Epithelial cell of proximal tubule (primary cell): Measurements from ENCODE around the gene C10orf67. TPM values are rescaled to one million over a fixed set of nuclear protein-coding genes. Genes with fewer than 3 reads are reported as not detected.
"Not testable (repeated sequence)": the region's sequence is repeated elsewhere in the genome, so short reads cannot be mapped to it uniquely, and the experiment has no call there.

Source experiments
- DNase-seq: peaks from one replicate; pipeline ENCODE4 v3.0.0-alpha.2; 2011; ENCODE audit warnings: low read depth
- H3K4me3 ChIP-seq: 2 replicates; pipeline ENCODE4 v1.5.1; 2011; ENCODE audit warnings: low read depth, mild to moderate bottlenecking, low read length
- total RNA-seq: library from RNA; depleted of rRNA; stranded (reverse); fragments of >200 nt; gene quantifications from 2 replicates; pipeline ENCODE4 v1.2.3, GENCODE V29; 2015
- TF ChIP-seq, protein P1 (sequence below): conservative IDR thresholded peaks from 2 replicates; pipeline ENCODE4 v1.5.1; 2012; ENCODE audit warnings: low read depth, mild to moderate bottlenecking, low read length

C10orf67 gene
- total RNA-seq, 1 donor from 2014 or later, result 0.40 TPM

- no peak overlapping the region for H3K4me3 ChIP-seq
- TF ChIP-seq, protein P1, sequence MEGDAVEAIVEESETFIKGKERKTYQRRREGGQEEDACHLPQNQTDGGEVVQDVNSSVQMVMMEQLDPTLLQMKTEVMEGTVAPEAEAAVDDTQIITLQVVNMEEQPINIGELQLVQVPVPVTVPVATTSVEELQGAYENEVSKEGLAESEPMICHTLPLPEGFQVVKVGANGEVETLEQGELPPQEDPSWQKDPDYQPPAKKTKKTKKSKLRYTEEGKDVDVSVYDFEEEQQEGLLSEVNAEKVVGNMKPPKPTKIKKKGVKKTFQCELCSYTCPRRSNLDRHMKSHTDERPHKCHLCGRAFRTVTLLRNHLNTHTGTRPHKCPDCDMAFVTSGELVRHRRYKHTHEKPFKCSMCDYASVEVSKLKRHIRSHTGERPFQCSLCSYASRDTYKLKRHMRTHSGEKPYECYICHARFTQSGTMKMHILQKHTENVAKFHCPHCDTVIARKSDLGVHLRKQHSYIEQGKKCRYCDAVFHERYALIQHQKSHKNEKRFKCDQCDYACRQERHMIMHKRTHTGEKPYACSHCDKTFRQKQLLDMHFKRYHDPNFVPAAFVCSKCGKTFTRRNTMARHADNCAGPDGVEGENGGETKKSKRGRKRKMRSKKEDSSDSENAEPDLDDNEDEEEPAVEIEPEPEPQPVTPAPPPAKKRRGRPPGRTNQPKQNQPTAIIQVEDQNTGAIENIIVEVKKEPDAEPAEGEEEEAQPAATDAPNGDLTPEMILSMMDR, result no peak
- DNase-seq, result no peak
Observed at GRCh38 chr10:23362069-23362830, 17.7 kb upstream of the C10orf67 start.

DNA sequence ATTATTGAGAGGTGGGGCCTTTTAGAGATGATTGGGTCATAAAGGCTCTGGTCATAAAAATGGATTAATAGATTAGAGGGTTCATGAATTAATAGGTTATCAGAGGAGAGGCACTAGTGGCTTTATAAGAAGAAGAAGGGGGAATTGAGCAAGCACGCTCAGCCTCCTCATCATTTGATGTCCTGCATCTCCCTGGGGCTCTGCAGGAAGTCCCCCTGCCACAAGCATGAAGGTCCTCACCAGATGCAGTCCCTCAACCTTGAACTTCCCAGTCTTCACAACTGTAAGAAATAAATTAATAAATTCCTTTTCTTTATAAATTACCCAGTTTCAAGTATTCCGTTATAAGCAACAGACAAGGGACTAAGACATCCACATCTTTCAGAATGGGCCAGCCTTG lies 17.1 kb upstream of the C10orf67 start:
- H3K4me3 ChIP-seq, result no peak overlapping the region
- DNase-seq, result no peak
- TF ChIP-seq, protein P1, result no peak

DNA sequence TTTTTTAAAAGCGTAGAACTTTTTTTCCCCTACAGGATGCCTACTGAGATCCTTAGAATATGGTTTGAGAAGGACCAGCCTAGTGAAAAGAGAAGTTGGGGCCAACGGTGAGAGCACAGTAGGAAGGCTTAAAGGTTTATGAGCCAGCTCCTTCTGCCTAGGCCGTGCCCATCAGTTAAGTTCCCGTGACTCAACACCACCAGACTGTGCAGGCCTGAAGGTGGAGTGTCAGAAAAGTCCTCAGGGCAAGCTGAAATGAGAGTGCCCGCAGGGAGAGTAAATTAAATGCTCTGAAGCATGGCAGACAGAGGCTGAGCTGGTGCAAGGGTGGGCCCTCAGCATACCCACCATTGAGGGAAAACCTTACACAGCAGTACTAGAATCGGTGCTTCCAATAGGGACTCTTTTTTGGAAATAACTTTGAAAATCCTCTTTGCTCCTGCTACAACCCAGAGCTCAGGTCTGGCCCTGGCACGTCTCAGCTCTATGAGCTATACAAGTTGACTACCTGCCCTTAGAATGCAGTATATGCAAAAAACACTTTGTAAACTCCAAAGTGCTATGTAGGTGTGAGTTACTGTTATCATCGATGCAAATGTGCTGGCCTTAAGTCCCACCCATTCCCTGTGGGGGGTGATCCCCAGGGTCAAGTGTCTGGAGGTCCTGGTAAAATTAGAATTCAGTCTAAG lies 15.2 kb upstream of the C10orf67 start:
- DNase-seq, result no peak
- H3K4me3 ChIP-seq, result no peak overlapping the region
- TF ChIP-seq, protein P1, result no peak

DNA sequence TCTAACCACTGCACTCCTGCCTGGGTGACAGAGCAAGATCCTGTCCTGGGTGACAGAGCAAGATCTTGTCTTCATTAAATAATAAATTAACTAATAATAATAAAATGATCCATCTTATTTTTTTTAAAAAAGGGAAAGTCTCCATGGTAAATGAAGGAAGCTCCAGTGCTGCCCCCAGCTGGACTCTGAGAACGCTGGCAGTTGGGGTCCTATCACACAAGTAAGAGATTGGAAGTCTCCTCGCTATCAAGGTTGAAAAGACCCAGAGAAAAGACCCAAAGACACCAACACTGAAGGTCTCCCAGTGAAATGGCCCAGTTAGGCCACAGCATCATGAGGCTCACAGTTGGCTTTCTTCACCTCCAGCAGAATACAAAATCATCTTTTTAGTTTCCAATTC lies 13.8 kb upstream of the C10orf67 start:
- H3K4me3 ChIP-seq, result no peak overlapping the region
- no peak for DNase-seq
- TF ChIP-seq, protein P1, result peak; percentile 54

- TF ChIP-seq, protein P1, result no peak
- no peak for DNase-seq
- H3K4me3 ChIP-seq, result peak overlapping the region; percentile 2
Observed at GRCh38 chr10:23354630-23355279, 10.2 kb upstream of the C10orf67 start.

DNA sequence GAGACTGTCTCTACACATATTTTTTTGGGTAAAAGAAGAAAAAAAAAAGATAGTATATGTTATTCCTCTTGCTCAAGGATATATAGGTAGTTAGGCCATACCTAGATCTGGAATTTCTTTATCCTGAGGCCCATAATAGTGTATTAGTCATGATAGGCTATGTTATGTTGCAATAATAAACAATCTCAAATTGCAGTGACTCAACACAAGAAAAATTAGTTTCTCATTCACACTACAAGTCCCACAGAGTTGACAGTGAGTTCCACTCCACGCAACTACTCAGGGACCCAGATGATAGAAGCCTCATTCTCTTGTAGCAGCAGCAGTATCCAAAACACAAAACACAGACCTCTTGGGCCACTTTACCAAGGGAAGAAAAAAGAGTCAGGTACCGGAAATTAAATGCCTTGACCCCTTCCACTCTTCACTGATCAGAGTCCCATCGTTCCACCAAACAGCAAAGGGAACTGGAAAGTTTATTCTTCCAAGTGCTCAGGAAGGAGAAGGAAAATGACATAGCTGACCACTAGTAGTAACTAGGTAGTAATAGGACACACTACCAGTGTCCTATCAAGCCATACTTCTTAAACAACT lies 7.4 kb upstream of the C10orf67 start:
- TF ChIP-seq, protein P1, result no peak
- DNase-seq, result no peak
- no peak overlapping the region for H3K4me3 ChIP-seq

GRCh38 chr10:23350706-23351105 lies 6.1 kb upstream of the C10orf67 start:
- H3K4me3 ChIP-seq, DNase-seq: not testable (repeated sequence)
